Measurements from ENCODE around the gene CPVL. TPM values are rescaled to one million over a fixed set of nuclear protein-coding genes. Genes with fewer than 3 reads are reported as not detected.

Gene CPVL
- total and polyA plus RNA-seq, 2 of the 4 experiments (the other 2 are of a cell fraction), result not detected

GRCh38 chr7:29192811-29193210 lies 46.5 kb upstream of the CPVL start:
- TF ChIP-seq CHD1 (IDR thresholded peaks at IDR 0.05; ENCODE audit: low read depth, low read length), result no peak
- TF ChIP-seq MAFK (IDR thresholded peaks at IDR 0.05; ENCODE audit: low read depth, low read length), result no peak
- no peak for TF ChIP-seq SMC3 (IDR thresholded peaks at IDR 0.05; ENCODE audit: low read depth, low read length)
- Histone ChIP-seq H2BK20ac (ENCODE audit: low read depth, low read length) (no peak overlapping the region), H4K20me1 (ENCODE audit: insufficient read depth, low read length) (no peaks in the 10 kb centered on the region; the same call in 1 of the 2 replicates), H3K18ac (ENCODE audit: low read depth, low read length) (no peak overlapping the region), H3K9ac (ENCODE audit: low read depth, low read length) (no peak overlapping the region), H2BK120ac (ENCODE audit: low read depth, low read length) (no peak overlapping the region), H3K27ac (ENCODE audit: insufficient read depth, low read length) (no peak overlapping the region), H2AK5ac (ENCODE audit: low read depth, low read length) (no peak overlapping the region), H3K14ac (replicated peaks; ENCODE audit: low read depth, low read length) (no peak overlapping the region), H4K8ac (ENCODE audit: low read depth in 2 of 2, low read length in 2 of 2) (no peak overlapping the region), H3K79me1 (ENCODE audit: low read depth in 1 of 2, low read length in 2 of 2) (no peaks in the 10 kb centered on the region), H3K4ac (ENCODE audit: low read depth, low read length) (no peak overlapping the region), H3K56ac (ENCODE audit: extremely low read depth, insufficient read depth, low read length) (no peak overlapping the region), H2BK15ac (ENCODE audit: low read depth, low read length) (no peak overlapping the region), H3K36me3 (ENCODE audit: control insufficient read depth, insufficient read depth, low read length) (no peaks in the 10 kb centered on the region), H3K4me2 (ENCODE audit: low read depth, low read length) (no peak overlapping the region), H3K23ac (ENCODE audit: low read depth, low read length) (no peak overlapping the region), H4K91ac (ENCODE audit: insufficient read depth, low read depth, low read length) (no peak overlapping the region), H4K5ac (ENCODE audit: low read depth, low read length) (no peak overlapping the region), H3K9me3 (ENCODE audit: control insufficient read depth, insufficient read depth, low read length) (no peaks in the 10 kb centered on the region), H3K4me1 (ENCODE audit: control insufficient read depth, insufficient read depth, low read length) (no peaks in the 10 kb centered on the region), H3K4me3 (ENCODE audit: insufficient read depth, low read depth, low read length) (no peak overlapping the region), H3K9me1 (ENCODE audit: insufficient read depth, low read length) (no peaks in the 10 kb centered on the region), H2BK5ac (ENCODE audit: low read depth, low read length, poor library complexity, severe bottlenecking) (no peak overlapping the region), H3K27me3 (ENCODE audit: control insufficient read depth, insufficient read depth, low read length) (peaks cover 32% of the 10 kb centered on the region), H2AFZ (replicated peaks; ENCODE audit: low read length, poor library complexity) (no peak overlapping the region), H2AK9ac (replicated peaks; ENCODE audit: low read depth, low read length, poor library complexity) (no peak overlapping the region)
- no peak for ATAC-seq (ENCODE audit: low read depth)
- no peak for DNase-seq
- CTCF ChIA-PET, result no interaction called here
- WGBS, 2 experiments (ENCODE audit: extremely low coverage in 2 of 2, insufficient read length in 1 of 2), result no CpG with 5 or more reads among the region's 8 CpGs
- in situ Hi-C loops (cut with MboI; ENCODE audit: low sequenced_read_pairs) (no loop called here), intact Hi-C loops (cut with micrococcal nuclease) (no loop called here), dilution Hi-C loops (cut with HindIII; ENCODE audit: low sequenced_read_pairs, unreplicated experiment) (no loop called here)
- BruUV-seq (replicated peaks), result no TSS peak
- POLR2A ChIA-PET (ENCODE audit: unreplicated experiment), result no interaction called here

Measured in IMR-90 (cell line).